LNCAP (cell line): ENCODE results near the gene CRAMP1.

Experiments
- CTCF ChIP-seq: fragments of 450-650 bp; IDR thresholded peaks from 2 replicates; pipeline ENCODE4 v1.5.1; 2017; ENCODE audit warnings: mild to moderate bottlenecking

Gene CRAMP1

DNA sequence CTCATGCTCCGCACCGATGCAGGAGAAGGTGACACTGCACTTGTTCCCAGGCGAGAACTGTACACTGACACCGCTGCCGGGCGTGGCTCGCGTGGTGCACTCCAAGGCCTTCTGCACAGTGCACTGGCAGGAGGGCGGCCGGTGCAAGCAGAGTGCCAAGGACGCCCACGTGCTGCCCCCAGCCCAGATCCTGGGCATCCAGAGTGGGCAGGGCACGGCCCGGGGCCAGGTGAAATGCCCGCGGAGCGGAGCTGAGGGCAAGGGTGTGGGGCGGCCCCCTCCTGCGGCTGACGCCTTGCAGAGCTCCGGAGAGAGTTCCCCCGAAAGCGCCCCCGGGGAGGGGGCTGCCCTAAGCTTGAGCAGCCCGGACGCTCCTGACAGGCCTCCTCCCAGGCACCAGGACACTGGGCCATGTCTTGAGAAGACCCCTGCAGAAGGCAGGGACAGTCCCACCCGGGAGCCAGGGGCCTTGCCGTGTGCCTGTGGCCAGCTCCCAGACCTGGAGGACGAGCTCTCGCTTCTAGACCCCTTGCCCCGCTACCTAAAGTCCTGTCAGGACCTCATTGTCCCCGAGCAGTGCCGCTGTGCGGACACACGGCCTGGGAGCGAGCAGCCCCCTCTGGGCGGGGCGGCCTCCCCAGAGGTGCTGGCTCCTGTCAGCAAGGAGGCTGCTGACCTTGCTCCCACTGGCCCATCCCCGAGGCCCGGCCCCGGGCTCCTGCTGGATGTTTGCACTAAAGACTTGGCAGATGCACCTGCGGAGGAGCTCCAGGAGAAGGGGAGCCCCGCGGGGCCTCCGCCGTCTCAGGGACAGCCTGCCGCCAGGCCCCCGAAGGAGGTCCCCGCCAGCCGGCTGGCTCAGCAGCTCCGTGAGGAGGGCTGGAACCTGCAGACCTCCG lies 44.0 kb downstream of the CRAMP1 start:
- TF ChIP-seq CTCF = no peak

- no peak for TF ChIP-seq CTCF
These were observed 44.9 kb downstream of the CRAMP1 start for GRCh38 chr16:1656808-1657617.

- no peak for TF ChIP-seq CTCF
These were observed 45.7 kb downstream of the CRAMP1 start for GRCh38 chr16:1657841-1658240.

- TF ChIP-seq CTCF = no peak
These were observed 46.9 kb downstream of the CRAMP1 start for GRCh38 chr16:1659031-1659430.

DNA sequence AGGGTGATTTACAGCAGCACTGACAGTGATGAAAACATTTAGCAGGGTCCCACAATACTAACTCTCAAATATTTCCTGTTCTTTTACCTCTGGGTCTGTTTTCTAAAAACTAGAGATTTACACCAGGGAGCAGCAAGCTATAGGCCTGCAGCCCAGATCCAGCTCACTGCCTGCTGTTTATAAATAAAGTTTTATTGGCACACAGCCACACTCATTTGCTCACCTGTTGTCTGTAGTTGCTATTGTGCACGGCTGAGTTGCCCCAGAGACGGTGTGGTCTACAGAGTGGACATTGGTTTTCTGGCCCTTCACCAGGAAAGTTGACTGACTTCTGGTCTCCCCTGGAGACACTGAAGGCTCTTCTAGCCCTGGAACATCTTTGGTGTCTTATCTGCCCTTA lies 49.7 kb downstream of the CRAMP1 start:
- TF ChIP-seq CTCF = no peak

GRCh38 chr16:1662543-1662942 lies 50.4 kb downstream of the CRAMP1 start:
- no peak for TF ChIP-seq CTCF

DNA sequence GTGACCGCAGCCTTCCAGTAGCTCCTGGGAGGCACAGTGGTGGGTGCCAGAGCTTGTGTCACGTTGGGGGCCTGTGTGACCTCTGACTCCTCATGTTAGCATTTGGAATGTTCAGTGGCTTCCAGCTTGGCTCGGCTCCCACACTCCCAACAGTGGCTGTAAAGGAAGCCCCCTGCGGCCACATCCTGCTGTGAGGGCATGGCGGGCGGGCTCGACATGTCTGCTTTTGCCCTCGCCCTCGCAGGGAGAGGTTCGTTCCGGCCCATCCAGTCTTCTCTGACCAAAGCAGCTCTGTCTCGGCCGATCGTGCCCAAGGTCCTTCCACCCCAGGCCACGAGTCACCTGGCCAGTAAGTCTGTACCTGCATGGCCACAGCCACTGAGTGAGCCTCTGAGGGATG lies 53.7 kb downstream of the CRAMP1 start:
- TF ChIP-seq CTCF = no peak
